HG02938 (cell line): ENCODE measurements around the gene GJC2.
A peak's percentile ranks its signal among the peaks of the same experiment; 100 is the strongest.

Experiments used
- ATAC-seq: cut with Tn5 transposase; IDR thresholded peaks from one replicate; pipeline ENCODE4 v1.9.1; 2021; ENCODE audit warnings: mild to moderate bottlenecking, moderate library complexity; ENCODE audit not compliant: unreplicated experiment

Gene GJC2

DNA sequence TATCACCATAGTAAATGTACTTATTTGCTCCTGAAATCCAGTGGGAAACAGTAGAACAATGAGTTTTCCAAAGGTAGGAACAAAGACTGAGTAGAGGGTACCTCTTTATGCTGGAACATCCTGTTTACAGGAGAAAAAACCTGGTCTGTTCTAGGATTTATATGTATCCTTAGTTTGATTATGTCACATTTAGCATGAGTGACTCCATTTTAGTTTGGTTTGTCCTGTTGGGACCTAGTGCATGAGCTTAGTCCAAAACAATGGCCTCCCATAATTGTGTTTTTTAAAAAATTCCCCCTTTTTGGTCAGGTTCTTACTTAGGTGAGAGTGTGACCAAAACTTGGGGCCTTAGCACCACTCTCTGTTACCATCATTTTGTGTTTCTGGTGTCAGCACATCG, 37.1 kb upstream of the GJC2 start:
- ATAC-seq: no peak

DNA sequence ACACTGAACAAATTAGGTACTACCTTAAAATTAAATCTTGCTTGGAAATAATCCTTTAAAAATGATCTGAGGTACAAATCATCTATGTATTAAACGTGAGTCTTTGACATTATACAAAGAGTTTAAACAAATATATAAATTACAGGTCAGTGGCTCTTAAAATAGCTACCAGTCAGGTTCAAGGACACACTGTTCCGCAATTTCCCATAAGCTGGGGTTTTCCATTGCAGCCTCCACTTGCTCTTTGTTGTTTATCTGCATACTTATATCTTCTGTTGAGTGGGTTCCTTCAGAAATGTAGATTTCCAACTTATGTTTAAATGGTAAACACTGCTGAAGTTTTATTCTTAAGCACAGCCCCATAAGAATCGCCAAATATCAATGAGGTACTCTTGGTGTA, 34.9 kb upstream of the GJC2 start:
- ATAC-seq: no peak

DNA sequence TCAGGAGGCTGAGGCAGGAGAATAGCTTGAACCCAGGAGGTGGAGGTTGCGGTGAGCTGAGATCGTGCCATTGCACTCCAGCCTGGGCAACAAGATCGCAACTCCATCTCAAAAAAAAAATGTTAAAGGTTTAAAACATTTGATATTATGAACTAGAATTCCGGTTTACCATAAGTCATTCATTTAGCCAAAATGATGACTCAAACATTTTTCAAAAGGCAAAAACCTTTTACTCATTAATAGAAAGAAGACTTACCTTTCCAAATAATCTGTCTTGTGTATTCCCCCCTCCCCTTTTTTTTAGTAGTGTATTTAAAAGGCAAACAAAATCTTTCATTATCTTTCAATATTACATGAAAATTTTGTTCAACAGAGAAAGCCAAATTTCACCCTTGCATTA, 32.4 kb upstream of the GJC2 start:
- no peak for ATAC-seq

DNA sequence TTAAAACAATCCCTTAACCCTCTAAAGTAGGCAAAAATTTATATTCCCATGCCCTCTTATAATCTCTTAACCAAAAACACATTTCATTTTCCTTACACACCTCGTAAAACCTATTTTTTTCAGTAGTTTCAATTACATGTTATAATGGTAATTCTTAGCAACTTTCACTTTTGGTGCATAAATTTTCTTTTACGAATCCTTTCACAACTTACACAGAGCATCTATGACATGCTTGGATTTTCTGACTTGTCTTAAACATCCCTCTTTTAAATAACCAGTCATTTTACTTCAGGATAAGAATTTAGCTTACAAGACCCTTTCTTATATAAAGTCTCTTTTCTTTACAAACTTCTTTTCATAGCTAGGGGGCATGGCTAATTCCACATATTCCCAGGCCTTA, 31.7 kb upstream of the GJC2 start:
- ATAC-seq: no peak

DNA sequence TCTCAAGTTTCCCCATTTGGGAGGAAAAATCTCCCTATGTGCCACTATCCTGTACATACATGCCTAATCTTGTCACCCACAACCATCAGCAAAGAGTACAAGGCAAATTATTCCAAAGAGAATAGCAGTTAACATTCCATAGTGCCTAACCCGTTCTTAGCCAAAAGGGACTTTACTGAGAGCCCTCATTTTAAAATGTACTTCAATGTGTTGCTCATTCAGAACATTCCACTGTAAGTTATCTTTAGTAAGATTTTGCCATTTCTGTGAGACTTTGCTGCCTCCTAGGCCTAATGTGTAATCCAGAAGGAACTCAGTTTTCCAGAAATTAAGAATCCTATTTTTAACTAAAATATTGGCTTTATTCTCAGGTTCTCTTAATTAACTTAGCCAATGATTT, 29.4 kb upstream of the GJC2 start:
- no peak for ATAC-seq

DNA sequence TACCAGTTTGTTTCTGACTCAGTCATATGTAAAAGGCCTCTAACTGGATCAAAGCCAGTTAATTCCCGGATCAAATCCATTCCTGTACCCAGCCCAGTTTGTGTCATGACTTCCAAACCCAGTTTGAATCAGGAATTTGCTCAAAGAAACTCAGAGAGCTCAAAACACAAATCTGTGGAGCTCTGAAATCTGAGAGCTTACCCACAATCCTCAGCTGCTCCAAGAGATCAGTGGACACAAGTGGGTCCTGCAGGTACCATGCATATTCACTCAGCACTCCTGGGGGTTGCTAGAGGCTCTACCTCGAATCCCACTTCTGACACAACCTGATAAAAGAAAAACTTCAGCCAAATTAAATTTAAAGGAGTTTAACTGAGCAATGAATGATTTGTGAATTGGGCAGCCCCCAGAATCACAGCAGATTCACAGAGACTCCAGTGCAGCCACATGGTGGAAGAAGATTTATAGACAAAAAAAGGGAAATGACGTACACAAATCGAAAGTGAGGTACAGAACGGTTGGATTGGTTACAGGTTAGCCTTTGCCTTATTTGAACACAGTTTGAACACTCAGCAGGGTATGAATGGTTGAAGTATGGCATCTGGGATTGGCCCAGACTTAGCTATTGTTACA, 28.8 kb upstream of the GJC2 start:
- ATAC-seq: no peak

DNA sequence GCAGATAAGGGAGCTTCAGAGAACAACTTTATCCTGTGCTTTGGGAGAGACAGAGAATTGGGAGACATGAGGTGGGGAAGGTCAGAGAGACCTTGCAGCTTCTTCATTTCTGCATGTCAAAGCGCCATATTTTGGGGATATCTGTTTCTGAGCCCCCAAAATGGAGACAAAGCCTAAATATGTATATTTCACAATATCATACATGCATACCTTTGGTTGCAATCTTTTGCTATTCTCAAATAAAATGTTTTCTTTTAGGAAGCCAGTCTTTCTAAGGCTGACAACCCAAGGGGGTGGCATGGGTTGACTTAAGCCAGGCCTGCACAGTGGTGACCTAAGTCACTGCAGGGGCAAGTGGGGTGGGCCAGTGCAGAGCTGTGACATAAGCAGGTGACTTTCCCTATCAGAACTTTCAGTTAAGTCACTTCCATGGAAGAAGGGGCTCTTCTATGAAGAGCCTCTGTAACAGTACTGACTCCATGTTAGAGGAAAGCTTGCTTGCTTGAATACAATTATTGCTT, 26.7 kb upstream of the GJC2 start:
- no peak for ATAC-seq

DNA sequence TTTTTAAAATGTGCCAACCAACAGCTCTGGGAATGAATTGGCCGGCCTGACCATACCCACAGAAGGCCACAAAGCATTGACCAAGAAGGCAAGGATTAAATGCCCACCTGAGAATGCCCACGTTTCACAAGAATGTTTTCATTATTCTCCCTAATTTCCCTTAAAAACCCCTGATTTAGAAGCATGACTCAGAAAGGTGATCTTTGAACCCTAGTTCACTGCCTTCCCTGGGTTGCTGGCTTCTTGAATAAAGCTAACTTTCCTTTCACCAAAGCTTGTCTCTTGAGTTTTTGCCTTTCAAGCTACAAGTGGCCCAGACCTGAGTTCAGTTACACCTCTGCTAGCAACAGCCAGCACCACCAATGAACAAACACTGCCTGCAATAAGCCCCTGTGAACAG, 26.2 kb upstream of the GJC2 start:
- no peak for ATAC-seq

DNA sequence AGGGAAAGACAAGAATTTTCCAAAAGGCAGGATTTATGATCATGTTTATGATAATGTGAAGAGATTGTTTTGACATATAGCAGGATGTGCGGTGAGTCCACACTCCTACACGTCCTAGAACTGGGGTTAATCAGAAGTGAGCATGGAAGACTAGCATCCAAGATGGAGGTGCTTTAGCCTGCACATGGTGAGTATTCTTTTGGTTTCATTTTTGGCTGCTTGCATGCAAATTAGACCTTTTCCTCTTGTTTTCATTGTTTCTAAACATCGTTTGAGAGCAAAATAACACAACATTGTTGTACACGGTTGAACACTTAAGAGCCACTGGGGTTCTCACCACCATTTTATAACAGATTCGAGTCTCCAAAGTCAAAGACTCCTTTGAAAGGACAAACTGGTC, 24.5 kb upstream of the GJC2 start:
- ATAC-seq: no peak

DNA sequence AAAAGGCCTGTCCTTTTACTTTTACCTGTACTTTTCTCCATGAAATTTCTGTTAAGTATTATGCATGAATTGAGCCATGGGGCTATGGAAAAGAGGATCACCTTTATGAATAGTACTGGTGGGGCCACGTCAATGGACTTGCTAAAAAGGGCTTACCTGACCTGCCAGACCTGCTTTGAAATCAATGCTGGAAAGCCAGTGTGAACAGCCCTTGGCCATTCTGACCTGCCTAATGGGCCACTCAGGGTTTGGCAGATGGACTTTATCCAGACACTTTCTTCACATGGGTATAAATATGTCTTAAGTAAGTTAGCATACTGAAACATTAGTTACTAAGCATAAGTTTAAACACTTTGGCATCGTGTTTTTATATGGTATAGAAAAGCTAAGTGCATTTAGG, 18.0 kb upstream of the GJC2 start:
- no peak for ATAC-seq

DNA sequence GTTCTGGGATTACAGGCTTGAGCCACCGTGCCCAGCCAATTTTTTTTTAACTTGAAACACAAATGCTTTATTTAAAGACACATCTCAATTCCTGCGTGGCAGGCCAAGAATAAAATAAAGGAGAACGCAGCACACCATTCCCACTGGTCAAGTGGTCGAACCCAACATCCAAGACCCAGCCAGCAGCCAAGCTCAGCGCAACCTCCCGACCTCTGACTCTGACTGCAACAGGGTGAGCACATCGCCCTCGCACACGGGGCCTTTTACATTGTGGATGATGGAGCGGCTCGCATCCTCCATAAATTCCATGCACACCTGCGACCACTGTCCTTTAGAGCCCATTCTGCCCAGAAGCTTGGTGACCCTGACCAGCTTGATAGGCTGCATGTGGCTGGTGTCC, 15.1 kb upstream of the GJC2 start:
- ATAC-seq: no peak

DNA sequence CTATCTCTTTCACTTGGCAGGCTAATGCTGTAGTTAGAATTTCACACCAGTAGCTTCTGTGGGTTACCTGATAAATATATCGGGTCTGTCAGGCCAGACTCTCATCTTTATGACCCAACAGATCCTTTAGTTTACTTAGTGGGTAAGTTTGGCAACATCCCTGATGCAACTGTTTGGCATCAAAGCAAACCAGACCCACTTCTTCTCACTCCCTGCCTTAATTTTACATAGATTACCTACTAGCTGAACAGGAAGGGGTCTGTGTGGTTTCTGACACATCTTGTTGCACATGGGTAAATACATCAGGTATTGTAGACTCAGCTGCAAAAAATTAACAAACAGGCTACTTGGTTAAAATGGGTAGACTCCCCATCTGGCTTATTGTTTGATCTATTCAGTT, 12.8 kb upstream of the GJC2 start:
- ATAC-seq: no peak

DNA sequence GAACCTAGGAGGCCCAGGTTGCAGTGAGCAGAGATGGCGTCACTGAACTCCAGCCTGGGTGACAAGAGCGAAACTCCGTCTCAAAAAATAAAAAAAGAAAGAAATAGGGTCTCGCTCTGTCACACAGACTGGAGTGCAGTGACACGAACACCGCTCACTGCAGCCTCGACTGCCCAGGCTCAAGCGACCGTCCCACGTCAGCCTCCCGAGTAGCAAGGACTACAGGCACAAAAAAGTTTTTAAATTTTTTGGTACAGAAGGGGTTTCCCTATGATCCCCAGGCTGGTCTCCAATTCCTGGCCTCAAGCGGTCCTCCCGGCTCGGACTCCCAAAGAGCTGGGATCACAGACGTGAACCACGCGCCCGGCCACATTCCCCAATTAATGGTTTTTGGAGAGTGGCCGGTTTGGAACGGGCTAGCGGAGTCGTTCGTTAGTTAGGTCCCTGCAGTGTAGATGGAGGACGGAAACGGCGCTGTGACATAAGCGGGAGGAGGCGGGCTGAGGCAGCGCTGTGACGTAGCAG, 10.3 kb upstream of the GJC2 start:
- no peak for ATAC-seq

DNA sequence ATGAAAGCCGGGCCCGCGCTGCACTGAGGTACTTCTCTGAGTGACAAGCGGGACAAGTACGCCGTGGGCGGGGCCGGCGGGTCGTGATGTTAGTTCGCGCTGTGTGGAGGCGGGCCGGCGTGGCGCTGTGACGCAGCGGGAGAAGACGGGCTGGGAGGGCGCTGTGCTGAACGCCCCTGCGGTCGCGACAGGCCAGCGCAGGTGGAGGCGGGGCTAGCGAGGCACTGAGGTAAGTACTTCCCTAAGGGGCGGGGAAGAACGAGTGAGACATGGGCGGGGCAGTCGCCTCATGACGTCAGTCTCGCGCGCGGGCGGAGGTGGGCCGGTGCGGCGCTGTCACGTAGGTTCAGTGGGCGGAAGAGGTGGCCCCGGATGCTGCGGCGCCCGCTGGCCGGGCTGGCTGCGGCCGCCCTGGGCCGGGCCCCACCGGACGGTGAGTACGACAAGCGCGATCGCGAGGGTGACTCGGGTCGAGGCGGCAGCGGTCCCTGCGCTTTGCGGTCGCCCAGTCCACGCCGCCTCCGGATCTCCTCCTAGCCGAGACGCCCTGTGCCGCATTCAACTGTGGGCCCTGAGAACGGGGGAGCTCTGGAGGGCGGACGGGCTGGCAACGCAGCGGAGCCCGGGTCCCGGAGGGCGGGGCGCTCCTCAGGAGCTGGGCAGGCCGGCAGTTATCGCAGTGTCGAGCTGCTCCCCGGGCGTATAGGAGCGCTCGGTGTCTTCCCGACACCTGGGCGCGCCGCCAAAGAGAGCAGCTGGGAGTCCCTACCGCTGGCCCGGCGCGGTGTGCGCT, 9.6 kb upstream of the GJC2 start, which contains the start of gene GUK1:
Gene GUK1 (plus strand): TSS at position 349 of the 793 bp plus-strand sequence. CDS start 24 bp downstream, at position 373.
- ATAC-seq: peak; percentile 86

DNA sequence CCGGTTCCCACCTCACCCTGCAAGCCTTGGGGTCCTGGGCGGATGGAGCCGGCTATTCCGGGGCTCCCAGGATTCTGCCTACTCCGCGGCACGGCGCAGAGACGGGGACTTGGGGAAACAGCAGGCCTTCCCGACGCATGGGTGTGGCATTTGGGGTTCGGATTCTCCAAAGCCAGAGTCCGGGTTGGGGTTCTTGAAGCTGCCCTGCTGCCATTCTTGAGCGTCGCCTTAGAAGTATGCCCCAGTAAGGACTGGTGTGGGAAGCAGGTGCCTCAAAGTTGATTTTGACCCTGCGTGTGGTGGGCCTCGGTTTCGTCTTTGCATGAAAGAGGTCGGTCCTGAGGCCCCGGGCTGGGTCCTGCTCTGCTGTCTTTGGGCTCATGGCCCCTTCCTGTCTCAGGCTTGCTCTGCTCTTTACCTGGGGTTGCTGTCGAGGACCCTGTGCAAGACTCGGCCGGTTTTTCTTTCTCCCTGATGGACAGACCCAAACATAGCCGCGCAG, 9.0 kb upstream of the GJC2 start:
- no peak for ATAC-seq

DNA sequence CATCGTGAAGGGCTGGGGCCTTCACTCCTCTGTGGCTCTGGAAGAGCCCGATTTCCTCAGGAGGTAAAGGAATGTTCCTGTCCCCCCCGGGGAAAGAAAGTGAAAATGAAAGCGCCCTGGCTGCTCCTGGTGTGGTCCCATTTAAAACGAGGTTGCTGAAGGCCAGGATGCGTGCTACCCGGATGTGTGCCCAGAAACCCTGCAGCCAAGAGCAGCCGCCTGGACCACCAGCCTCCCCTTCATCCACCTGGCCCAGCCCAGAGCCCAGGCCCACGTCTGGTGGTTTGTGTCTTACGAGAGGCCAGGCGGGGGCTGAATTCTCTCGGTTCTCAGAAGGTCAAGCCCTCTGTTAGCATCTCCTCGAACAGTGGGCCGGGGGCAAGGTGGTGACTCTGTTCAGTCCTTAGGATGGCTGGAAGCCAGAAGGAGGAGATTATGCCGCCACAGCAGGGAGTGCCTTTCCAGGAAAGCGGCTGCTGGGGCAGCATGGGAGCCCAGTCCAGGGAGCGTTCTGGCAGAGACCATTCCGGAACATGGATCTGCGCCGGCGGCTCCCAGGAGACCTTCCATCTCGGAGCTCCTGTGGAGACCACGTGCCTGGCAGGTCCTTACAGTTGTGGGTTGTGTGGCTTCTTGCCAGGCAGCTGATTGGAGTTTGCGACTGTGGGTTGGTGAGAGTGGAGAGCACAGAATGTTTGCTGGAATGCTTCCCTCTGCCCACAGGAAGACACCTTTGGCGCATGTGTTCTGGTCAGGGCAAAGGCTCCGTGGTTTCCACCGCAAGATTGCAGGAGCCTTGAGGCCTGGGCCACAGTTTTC, 8.3 kb upstream of the GJC2 start:
- ATAC-seq: no peak

DNA sequence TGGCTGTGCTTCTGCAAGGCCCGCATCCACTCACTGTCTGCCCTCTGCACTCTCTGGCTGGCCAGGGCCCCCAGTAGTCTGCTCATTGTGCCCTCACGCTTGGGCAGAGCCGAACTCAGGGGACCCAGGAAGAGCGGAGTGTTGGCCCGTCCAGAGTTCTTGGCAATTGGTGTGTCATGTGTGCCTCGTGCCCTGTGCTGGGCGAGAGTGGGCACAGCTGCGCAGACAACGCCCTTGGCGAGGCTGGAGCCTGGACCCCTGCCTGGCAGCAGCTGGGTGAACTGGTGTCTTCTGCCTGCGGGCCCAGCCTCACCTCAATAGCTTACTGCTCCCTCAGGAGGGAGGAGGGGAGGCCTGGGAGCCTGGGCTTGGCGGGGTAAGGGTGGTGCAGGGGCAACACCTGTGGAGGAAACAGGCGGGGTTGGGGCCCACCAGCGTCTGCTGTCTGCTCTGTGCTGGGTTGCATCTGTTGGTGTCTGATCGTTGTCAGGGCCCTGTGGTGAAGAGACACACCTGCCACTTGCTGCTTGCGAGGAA, 7.5 kb upstream of the GJC2 start:
- no peak for ATAC-seq

DNA sequence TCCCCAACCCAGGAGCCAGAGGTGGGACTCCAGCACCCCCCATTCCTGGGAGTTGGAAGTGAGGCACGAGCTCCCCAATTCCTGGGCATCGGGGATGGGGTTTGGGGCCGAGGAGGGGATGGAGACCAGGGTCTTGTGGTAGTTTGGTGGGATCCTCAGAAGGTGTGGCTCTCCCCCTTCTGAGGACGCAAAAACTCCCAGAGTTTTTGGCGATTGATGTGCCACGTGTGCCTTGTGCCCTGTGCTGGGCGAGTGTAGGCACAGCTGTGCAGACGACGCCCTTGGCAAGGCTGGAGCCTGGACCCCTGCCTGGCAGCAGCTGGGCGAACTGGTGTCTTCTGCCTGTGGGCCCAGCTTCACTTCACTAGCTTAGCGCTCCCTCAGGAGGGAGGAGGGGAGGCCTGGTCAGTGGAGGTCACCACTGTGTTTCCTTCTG, 7.0 kb upstream of the GJC2 start:
- ATAC-seq: no peak

DNA sequence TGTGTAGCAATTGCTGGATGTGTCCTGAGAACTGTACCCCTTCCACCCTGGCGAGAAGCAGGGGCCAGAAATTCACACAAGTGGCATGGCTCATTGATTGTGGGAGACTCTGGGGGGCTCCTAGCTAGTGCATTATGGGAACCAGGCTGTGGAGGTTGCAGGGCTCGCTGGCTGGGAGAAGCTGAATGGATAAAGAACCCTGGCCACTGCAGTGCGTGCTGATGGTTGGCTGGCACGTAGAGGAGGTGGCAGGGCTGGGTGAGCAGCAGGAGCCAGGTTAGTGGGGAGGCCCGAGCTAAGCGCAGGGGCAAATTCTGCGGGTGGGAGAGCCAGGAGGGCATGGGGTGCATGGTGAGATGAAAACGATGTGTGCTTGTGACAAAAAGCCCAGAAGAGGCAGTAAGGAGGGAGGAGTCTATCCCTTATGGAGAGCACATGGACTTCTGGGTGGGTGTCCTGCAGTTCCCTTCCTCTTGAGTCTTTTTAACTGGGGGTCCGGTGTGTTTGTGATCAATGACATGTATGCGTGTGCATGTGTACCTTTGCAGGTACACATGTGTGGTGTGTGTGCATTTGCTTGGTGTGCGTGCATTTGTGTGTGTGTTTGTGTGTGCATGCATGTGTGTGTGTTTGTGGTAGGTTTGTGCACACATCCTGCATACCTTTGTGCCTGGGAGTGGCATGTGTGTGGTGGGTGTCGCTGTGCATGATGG, 6.1 kb upstream of the GJC2 start:
- no peak for ATAC-seq
